ENCODE measurements around the gene DIO3.
"Not testable (repeated sequence)": the region's sequence is repeated elsewhere in the genome, so short reads cannot be mapped to it uniquely, and the experiment has no call there.

DIO3 gene

DNA sequence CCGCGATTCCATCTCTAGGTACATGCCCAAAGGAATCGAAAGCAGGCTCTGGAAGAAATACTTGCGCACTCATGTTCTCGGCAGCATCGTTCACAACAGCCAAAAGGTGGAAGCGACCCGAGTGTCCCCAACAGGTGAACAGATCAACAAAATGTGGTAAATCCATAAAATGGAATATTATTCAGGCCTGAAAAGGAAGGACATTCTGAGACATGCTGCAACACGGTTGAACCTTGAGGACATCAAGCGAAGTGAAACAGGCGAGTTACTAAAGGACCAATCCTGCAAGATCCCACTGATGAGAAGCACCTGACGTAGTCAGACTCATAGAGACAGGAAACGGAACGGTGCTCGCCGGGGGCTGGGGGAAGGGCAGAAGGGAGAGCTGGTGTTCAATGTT, 17.5 kb upstream of the DIO3 start:
- no peak for DNase-seq

DNA sequence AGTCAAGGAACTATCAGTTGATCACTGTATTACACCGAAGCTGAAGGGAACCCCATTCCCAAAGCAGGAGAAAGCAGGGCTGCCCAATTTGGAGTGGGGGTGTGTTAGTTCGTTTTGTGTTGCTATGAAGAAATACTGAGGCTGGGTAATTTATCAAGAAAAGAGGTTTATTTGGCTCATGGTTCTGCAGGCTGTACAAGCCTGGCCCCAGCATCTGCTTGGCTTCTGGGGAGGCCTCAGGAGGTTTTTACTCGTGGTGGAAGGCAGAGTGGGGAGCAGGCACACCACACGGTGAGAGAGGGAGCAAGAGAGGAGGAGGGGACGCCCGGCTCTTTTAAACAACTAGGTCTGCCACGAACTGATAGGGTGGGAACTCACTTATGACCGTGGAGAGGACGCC, 16.7 kb upstream of the DIO3 start:
- no peak for DNase-seq

DNA sequence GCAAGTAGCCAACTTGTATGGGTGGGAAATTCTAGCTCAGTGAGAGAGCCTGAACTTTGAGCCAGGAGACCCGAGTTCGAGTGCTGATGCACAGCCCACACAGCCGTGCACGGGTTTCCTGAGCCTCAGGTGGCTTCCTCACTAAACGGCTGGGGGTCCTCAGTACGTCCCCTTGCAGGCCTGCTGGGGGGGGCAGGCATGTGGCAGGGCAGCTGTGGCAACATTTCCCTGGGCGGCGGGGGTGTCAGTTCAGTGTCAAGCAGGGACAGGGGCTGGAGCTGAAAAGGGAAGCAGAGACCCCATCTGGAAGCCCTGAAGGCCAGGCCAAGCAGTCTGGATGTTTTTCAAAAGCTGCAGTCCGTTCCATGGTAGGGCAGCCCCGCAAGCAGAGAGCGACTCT, 14.6 kb upstream of the DIO3 start:
- no peak for DNase-seq

DNA sequence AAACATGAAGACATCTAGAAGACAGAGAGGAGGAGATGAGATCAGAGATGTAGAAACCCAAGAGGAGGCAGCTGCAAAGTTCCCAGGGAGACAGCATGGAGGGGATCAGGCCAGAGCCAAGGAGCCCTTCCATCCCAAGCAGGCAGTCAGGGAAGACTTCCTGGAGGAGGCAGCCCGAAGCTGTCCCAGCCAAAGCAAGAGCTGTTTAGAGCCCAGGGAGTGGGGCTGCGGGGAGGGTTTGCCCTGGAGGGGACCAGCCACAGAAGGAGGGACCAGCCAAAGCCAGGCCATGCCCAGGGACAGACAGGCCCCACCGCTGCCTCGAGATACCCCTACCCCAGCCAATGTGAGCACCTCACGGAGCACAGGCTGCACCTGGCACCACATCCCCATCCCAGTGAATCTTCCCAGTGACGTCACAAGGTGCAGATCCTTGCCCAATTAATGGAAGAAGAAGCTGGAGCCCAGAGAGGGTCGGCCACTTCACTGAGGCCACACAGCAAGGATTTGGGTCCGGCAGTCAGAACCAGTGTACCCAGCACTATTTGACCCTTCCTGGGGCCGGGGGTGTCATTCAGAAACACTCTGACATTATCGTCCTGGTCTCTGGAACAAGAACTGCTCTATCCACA, 14.1 kb upstream of the DIO3 start:
- DNase-seq = no peak

DNA sequence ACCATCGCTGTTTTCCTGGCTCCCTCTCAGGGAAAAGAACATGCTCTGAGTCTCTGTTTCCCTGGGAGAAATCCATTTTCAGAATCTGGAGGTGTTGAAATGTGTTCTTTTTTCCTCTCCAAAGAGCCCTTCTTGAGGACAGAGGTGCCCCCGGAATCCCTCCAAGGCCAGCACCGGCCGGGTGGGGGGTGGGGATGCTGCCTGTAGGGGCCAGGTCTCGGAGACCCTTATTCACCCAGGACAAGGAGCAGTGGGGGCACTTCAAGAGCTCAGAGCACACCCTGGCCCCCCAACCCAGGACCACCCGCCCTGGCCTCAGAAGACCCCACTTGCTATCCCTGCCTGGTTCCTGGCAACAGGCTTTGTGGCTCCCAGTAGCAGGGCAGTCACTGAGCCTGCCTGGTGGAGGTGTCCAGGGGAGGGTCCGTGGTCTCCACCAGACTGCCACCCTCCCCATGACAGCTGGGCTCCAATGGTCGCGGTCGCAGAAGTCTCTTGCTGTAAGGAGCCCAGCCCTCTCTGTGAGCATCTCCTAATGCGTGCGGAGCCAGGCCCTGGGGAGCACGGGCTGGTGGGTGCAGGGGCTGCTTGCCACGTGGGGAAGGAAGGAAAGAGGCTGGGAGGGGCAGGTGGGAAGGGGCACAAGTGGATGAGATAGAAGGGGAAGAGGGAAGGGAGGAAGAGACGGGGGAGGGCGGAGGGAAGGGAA, 13.2 kb upstream of the DIO3 start:
- no peak for DNase-seq

DNA sequence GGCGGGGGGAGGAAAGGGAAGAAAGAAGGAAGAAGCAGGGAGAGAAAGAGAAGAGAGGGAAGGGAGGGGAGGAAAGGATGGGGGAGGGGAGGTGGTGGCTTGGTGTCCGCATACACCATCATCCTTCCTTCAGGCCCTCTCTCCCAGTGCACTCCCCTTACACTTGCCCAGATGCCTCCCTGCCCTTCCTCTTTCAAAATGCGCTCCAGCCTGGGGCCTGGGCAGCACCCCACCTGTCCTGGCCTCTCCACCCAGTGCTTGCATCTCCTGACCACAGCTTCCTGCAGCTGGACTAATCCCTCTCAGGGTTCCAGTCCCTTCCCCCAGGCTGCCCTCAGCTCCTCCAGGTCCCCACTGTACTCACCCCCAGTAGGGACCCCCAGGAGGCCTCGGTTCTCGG, 12.6 kb upstream of the DIO3 start:
- DNase-seq = no peak

DNA sequence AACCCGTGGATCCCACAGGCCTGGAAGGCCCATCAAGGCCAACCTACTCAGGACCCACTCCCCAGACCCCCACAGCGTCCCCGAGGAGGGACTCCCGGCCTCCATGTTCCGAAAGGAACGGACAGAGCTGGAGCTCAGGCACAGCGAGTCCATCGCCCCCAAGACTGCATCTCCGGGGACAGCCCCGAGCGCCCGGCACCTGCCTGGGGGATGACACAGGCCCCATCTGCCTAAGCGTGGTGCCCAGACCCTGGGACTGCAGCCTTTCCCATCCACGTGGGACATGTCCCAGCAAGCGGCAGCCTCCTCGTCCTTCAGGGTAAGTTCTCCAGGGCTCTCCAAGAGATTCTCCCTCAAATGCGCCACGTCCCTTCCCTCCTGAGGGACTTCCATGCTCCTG, 12.1 kb upstream of the DIO3 start:
- DNase-seq = no peak

DNA sequence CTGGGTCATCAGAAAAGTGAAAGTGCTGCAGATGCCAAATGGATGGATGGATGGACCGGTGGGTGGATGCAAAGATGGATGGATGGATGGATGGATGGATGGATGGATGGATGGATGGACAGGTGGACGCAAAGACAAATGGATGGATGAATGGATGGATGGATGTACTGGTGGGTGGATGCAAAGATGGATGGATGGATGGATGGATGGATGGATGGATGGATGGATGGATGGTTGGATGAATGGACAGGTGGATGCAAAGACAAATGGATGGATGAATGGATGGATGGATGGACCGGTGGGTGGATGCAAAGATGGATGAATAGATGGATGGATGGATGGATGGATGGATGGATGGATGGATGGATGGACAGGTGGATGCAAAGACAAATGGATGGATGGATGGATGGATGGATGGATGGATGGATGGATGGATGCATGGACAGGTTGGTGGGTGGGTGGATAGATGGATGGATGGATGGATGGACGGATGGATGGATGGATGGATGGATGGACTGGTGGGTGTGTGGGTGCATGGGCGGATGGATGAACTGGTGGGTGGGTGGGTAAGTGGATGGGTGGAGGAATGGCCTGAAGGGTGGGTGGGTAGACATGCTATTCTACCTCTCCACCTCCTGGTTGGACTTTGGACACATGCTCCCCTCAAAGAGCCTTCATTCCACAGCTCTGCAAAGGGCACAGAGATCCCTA, 10.9 kb upstream of the DIO3 start:
- DNase-seq = not testable (repeated sequence)

DNA sequence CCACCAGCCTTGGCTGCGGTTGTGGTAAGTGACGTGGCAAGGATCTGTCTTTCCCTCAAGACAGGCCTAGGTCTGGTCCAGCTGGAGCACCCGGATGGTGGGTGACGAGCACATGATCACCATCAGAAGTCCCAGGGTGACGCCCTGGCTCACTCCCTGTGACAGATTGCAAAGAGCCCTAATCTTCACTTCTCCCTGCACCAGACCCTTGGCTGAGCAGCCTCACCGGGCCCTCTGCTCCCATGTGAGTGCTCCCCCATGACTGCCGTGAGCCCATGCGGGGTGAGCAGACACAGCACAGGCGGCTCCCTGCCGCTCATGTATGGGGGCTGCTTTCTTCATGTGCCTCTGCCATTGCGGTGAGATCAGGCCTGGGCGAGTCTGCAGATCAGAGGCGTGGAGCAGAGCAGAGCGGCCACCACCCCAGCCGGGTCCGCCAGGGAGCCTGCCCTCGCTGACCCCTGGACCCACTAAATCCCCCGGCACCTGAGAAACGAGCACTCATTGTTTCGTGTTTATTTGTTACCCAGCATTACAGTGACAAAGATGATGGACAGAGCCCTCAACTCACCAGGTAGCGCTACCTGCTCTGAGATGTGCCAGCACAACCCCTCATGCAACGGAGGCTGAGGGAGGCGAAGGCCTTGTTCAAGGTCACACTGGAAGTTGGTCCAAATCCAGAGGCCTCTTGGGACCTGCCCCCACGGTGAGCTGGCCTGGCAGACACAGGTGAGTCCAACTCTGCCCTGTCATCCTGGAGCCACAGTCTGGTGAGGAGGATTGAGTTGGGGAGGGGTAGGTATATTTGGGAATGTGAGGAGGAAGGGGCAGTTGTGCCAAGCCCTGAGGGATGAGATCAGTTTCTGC, 9.3 kb upstream of the DIO3 start:
- no peak for DNase-seq

DNA sequence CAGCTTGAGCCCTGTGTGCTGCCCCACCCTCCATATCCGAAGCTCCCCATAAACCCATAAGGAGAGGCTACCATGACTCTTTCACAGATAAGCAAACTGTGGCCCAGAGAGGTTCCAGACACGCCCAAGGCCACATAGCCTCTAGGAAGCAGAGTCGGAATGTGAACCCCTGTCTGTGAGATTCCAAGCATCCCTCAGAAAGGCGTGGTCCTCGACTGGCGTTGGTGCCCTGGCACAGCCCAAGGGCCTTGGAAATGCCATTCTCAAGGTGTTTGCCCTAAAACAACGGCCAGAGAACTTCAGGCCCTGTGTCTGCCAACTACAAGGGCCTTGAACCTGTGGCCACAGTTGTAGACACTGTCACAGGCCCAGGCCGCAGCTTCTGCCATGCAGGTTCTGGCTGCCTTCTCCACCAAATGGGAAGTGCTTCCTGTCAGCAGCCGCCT, 8.5 kb upstream of the DIO3 start:
- DNase-seq = no peak

DNA sequence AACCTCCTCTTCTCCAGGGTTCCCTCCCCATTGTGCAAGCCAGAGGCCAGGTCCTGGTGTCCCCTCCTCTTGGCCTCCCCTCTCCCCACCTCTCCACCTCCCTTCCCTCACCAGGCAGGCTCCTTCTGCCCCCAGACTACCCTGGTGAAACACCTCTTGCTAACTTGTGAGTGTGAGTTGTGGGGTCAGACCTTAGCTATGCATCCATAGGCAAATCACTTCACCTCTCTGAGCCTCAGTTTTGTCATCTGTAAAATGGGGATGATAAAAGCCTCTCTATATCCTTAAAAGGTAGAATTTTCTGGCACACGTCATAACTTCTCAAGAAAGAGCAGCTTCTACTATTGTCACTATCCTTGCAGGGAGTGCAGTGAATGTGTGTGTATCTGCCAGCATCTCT, 7.9 kb upstream of the DIO3 start:
- DNase-seq = no peak

DNA sequence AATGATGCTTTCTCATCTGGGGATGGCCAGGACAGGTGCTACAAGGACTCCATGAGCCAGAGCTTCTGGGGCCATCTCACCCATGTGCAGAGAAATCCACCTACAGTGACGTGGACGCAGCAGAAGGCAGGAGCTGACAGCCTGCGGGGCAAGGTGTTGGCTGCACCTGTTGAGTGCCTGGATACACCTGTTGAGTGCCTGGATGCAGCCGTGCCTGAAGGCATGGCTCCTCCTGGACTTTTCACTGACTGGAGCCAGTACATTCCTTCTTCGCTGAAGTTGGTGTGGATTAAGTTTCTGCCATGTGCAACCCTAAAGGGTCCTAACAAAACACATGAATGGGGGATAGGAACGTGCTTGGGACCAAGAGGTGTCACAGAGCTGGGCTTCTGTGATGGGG, 7.4 kb upstream of the DIO3 start:
- DNase-seq = no peak

DNA sequence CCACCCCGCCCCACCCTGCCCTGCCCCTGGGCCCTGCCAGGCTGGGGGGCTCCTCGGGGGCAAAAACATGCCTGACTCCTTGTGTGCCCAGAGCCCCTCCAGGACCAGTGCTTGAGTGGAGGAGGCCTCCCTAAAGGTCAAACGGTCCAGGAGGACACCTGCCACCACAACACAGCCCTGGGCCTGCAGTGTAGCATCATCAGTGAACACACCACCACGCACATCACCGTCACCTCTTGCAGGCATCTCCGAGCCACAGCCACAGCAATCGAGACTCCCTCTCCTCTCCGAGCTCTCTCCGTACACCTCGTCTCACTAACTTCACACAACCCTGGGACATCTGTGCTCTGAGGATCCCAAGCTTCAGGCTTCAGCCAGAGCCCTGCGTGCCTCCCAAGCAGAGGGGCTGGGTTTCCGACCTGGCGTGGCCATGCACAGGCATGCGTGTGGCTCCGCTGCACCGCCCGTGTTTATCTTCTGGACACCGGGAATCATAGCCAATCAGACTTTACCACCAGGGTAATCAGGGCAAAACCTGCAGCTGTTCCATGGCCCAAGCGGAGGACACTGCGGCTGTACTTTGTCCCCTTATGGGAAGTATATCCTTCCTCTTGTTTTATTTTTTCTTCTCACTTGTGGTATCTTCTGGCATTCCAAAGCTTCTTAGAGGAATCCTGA, 6.2 kb upstream of the DIO3 start:
- DNase-seq = no peak

DNA sequence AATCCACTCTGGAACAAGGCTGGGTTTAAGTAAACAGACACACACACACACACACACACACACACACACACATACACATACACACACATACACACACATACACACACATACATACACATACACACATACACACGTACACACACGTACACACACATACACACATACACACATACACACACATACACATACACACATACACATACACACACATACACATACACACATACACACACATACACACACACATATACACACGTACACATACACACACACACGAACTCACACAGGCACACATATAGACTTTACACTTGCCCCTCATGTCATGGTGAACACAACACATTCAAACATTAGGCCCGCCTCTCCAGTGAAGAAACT, 5.6 kb upstream of the DIO3 start:
- not testable (repeated sequence) for DNase-seq

DNA sequence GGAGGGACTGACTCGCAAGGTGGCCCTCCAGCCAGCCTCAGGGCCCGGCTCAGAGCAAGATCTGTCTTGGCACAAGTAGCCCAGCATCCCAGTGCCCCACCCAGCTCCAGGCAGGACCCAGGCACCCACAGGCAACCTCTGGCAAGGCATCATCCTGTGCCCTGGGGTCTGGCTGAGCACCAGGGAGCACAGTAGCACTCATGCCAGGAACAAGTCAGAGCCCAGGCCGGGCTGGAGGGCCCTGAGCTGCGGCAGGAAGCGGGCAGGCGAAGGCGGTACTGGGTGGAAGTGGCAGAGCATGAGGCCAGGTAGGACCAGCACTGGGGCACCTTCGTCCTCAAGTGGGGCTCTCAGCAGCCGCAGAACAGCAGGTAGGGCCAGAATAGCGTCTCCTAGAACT, 5.2 kb upstream of the DIO3 start:
- no peak for DNase-seq

DNA sequence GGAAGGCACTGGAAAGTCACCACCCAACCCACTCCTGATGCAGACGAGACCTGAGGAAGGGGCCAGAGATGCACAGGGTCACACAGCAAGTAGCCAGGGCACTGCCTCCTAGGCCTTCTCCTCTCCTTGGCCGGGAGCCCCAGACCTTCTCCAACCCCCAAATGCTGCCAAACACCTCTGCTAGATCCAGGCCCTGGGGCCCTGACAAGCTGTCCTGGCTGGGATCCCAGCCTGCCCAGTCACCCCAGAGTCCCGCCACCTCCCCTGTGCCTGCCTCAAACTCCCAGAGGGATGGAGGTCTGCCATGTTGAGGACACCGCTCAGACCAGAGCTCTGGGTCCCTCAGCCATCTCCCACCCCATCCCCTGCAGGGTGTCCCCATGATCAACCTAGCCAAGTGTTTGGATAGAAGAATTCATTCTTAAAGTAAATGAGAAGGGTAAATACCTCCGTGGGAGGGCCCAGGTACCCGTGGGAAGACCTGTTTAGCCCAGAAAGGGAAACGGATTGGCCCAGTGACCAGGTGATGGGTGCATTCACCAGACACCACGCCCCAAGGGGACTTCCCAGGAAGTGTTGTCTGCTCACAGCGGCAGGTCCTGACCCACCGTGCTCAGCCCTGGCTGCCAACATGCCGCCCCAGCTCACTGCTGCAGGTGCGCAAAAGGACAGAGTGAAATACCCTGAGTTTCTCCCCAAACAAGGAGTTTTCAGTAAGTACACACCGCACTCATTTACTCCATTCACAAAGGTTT, 4.6 kb upstream of the DIO3 start:
- DNase-seq = no peak

DNA sequence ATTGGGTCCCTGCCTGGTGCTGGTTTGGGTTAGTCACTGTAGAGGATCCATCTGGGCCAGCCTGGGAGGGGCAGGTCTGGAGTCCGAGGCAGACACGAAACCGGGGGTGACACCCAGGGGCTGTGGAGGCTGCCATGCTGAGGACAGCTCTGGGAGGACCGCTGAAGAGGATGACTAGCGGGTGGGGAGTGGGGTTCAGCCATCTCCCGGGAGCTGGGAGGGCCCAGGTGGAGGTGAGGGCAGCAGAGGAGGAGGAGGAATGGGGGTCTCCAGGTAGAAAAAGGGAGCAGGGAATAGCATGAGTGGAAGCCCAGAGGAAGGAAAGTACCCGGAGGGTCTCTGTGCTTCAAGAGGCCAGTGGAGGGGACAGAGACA, 4.0 kb upstream of the DIO3 start:
- no peak for DNase-seq

DNA sequence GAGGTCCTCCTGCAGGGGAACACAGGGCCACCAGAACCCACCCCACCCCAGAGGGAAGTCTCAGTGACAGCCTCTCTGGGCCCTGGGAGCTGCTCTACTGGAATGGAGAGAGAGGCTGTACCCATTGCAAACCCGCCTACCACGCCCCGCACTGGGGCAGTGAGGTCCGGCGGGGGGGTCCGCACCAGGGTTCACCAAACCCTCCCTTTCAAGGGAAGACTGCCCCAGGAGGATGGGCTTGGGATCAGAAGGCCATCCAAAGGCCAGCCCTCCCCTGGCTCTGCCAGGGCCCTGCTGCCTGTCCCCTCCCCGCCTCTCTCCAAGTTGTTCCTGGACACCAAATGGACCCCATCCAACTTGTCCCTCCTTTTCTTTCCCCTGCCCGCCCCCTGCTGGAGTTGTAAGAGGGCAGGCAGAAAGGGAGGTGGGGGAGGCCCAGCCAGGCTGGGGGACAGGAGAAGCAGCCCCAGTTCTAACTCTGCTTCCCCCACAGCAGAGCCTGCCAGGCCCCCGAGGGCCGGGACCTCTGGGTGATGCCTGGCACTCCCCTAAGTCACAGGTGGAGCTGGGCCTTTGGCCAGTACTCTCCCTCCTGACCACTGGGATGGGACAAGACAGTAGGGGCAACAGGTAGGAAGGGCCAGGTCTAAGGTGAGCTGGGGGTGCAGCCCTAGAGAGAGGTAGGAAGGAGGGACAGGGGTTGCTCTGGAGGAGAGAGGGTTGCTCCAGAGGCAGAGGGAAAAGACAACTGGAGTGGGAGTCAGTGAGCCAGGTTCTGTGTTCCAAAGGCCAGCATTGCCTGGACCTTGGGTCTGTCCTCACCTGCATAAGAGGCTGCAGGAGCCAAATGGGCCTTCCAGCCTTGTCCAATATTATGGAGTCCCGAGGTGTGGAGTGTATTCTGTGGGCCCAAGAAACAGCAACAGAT, 3.2 kb upstream of the DIO3 start:
- no peak for DNase-seq

DNA sequence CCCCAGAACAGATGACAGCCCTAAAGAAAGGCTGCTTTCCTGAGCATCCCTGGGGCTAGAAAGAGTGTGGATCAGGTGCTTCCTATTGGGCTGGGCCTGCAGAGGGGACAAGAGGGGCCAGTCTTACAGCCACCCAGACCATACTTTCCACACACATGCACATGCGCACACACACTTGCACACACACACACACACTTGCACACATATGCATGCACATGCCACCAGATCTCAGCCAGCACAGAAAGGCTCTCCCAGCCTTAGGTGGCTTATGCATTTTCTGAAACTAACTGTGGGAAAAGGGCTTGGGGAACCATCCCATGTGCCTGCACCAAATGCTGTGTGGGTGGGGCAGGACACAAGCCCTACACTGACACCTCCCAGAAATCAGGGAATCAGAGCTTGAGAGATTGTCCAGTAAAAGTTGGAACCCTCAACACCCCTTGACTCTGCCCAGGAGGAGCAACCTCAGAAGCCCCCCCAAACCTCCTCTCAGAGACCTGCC, 2.5 kb upstream of the DIO3 start:
- no peak for DNase-seq

DNA sequence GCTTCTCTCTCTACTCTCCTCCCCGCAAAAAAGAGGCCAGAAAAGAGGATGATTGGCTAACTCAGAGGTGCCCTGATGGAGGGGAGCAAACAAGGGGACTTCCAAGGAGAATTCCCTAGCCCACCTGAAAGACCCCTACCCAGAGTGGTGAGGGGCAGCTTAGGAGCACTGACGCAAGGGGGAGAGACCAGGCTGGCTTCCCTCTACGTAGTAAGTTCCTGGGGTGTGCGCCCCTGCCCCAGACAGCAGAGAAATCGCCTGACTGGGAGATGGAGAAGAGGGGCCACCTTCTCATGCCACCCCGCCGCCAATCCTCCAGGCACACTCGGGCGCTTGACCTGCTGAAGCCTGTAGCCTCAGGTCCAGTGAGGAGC, 2.1 kb upstream of the DIO3 start:
- DNase-seq = no peak

Measured in cortex of kidney (tissue), 1 donor.